Keratinocyte (primary cell): ENCODE results near the gene PRSS33.
A peak's percentile ranks its signal among the peaks of the same experiment; 100 is the strongest.

ENCODE experiments used
- EZH2 ChIP-seq: IDR thresholded peaks from one replicate; pipeline ENCODE4 v1.6.1; 2012; ENCODE audit warnings: inconsistent platforms, mild to moderate bottlenecking, low read length, moderate library complexity
- TF ChIP-seq, protein P1 (sequence below), 3 experiments: IDR thresholded peaks in 1 of 3; conservative IDR thresholded peaks in 1 of 3; optimal IDR thresholded peaks in 1 of 3; 2 replicates in 2 of 3; 3 replicates in 1 of 3; pipeline versions ENCODE3 to v1.5.1; 2011; ENCODE audit warnings: low read length in 3 of 3, mild to moderate bottlenecking in 3 of 3, moderate library complexity in 2 of 3, control low read depth in 1 of 3, inconsistent platforms in 1 of 3; ENCODE audit not compliant: insufficient read depth in 2 of 3; ENCODE audit errors: extremely low read depth in 1 of 3

DNA sequence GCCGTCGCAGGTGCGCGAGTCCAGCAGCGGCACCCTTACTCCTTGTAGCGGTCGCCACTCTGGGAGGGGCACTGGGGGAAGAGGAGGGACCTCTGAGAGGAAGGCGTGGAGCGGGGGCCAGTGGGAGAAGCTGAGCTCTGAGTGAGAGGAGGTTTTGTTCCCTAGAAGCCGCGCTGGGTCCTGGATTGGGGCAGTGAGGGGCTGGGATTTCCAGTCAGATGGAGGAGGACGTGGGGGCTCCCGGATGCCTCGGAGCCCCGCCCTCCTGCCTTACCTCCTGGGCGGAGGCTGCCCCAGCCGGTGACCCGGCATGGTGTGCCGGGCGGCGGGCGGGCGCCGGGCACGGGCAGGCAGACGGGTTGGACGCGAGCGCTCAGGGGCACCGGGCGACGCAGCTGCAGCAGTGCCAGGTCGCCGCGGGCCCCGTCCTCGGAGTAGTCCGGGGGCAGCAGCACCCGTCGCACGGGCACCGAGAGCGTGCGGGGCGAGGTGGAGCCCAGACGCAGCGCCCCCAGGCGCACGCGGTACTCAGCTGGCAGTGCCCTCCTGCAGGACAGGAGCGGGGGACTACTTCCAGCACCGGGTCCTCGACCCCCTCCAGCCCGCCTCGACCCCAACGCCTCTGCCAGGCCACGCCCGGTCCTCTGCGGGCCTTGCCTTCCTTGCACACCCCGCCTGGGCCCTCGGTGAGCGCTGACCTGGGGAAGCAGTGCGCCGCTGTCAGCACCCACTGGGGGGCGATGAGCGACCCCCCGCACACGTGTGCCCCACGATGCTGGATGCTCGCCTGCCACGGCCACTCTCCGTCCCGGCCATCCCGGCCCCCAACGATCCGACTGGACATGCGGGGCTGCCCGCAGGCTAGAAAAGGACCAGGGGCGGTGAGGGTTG, 2.0 kb downstream of the PRSS33 start:
- TF ChIP-seq, protein P1, sequence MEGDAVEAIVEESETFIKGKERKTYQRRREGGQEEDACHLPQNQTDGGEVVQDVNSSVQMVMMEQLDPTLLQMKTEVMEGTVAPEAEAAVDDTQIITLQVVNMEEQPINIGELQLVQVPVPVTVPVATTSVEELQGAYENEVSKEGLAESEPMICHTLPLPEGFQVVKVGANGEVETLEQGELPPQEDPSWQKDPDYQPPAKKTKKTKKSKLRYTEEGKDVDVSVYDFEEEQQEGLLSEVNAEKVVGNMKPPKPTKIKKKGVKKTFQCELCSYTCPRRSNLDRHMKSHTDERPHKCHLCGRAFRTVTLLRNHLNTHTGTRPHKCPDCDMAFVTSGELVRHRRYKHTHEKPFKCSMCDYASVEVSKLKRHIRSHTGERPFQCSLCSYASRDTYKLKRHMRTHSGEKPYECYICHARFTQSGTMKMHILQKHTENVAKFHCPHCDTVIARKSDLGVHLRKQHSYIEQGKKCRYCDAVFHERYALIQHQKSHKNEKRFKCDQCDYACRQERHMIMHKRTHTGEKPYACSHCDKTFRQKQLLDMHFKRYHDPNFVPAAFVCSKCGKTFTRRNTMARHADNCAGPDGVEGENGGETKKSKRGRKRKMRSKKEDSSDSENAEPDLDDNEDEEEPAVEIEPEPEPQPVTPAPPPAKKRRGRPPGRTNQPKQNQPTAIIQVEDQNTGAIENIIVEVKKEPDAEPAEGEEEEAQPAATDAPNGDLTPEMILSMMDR (optimal IDR thresholded peaks at IDR 0.05 in 1 of 3, IDR thresholded peaks at IDR 0.05 in 1 of 3, conservative IDR thresholded peaks at IDR 0.05 in 1 of 3; ENCODE audit: extremely low read depth in 1 of 3, insufficient read depth in 2 of 3, low read length in 3 of 3), result peak in 1 of 3 experiments; percentile 28
- TF ChIP-seq EZH2, result peak; percentile 69
